Stimulated activated CD8-positive, alpha-beta memory T cell treated with anti-CD3 and anti-CD28 coated beads, Interleukin-4, amount 100 ng/mL, for 1 hour (primary cell): ENCODE data around the gene GPR21.

Experiments
- DNase-seq, 2 donors: peaks; one replicate each; pipeline ENCODE4 v3.0.0-alpha.2; 2020; ENCODE audit warnings: low read depth in 2 of 2, low spot score in 1 of 2

GPR21 gene

GRCh38 chr9:123063177-123063598, 29.7 kb downstream of the GPR21 start:
- DNase-seq: no peak

GRCh38 chr9:123063896-123064295, 30.4 kb downstream of the GPR21 start:
- no peak for DNase-seq

- DNase-seq: no peak
These were observed 31.2 kb downstream of the GPR21 start for GRCh38 chr9:123064716-123065115.

- no peak for DNase-seq
These were observed 31.7 kb downstream of the GPR21 start for GRCh38 chr9:123065196-123065595.

- DNase-seq: no peak
These were observed 33.7 kb downstream of the GPR21 start for GRCh38 chr9:123067136-123067535.

- DNase-seq: no peak
These were observed 35.6 kb downstream of the GPR21 start for GRCh38 chr9:123069010-123069481.

GRCh38 chr9:123070198-123070597, 36.7 kb downstream of the GPR21 start:
- DNase-seq: no peak

GRCh38 chr9:123072407-123072995, 39.0 kb downstream of the GPR21 start:
- no peak for DNase-seq

GRCh38 chr9:123073441-123073840, 40.0 kb downstream of the GPR21 start:
- no peak for DNase-seq

- DNase-seq: no peak
These were observed 40.5 kb downstream of the GPR21 start for GRCh38 chr9:123073991-123074422.

GRCh38 chr9:123074628-123075027, 41.2 kb downstream of the GPR21 start:
- DNase-seq: no peak

GRCh38 chr9:123080444-123080843, 47.0 kb downstream of the GPR21 start:
- DNase-seq: no peak

GRCh38 chr9:123081824-123082223, 48.4 kb downstream of the GPR21 start:
- no peak for DNase-seq

GRCh38 chr9:123083680-123084079, 50.2 kb downstream of the GPR21 start:
- DNase-seq: no peak

GRCh38 chr9:123084256-123084655, 50.8 kb downstream of the GPR21 start:
- no peak for DNase-seq
